T-helper 2 cell treated with Interferon-gamma antibody and Interleukin-4, amounts not matched to agents 5 μg/mL and 100 μg/mL, for 36 hours (primary cell): ENCODE measurements around the gene SRRM1.
"Not testable (repeated sequence)": the region's sequence is repeated elsewhere in the genome, so short reads cannot be mapped to it uniquely, and the experiment has no call there.

Source experiments
- DNase-seq: peaks from one replicate; pipeline ENCODE4 v3.0.0; 2021; ENCODE audit warnings: low spot score
- H3K27ac Mint-ChIP-seq: one replicate; pipeline ENCODE4 v1.8.0; 2021; ENCODE audit warnings: mild to moderate bottlenecking, mixed read lengths
- H3K27me3 Mint-ChIP-seq: one replicate; pipeline ENCODE4 v1.8.0; 2021; ENCODE audit warnings: low read depth, mixed read lengths
- H3K36me3 Mint-ChIP-seq: one replicate; pipeline ENCODE4 v1.8.0; 2021; ENCODE audit warnings: low read depth, mixed read lengths
- H3K4me1 Mint-ChIP-seq: one replicate; pipeline ENCODE4 v1.8.0; 2021; ENCODE audit warnings: low read depth, mixed read lengths
- H3K4me3 Mint-ChIP-seq: one replicate; pipeline ENCODE4 v1.8.0; 2022; ENCODE audit warnings: mild to moderate bottlenecking, moderate library complexity, mixed read lengths
- H3K9me3 Mint-ChIP-seq: one replicate; pipeline ENCODE4 v1.8.0; 2021; ENCODE audit warnings: mixed read lengths

SRRM1 gene

DNA sequence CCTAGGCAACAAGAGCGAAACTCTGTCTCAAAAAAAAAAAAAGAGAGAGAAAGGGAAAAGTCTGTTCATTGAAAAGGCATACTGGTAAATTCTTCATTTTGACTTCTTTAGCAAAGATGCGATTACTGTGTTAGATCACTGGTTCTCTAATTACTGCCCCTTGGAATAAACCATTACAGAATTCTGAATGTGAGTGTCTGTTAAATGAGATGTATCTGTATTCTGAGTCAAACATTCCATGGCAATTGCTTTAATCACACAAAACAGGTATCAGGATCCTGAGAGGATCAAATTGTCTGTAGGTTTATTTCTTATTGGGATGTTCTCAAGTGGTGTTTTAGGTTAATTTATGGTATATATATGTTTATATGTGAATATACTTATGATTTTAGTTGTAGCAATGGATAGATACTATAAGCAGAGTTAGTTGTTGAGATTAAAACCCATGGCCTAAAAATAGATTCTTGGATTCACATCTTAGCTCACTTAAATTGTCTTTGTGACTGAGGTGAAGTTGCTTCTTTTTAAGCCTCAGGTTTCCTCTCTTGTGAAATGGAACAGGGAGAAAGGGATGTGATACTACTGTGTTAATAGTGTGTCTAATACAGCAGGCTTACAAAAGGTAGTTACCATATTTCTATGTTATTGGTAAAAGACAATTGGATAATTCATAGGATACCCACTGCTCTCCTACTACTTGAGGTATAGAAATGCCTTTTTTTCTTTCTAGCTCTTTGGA lies 16.2 kb downstream of the SRRM1 start:
- H3K4me3 Mint-ChIP-seq, result no peak overlapping the region
- no peaks in the 10 kb centered on the region for H3K27me3 Mint-ChIP-seq
- peaks cover 72% of the 10 kb centered on the region for H3K36me3 Mint-ChIP-seq
- no peak overlapping the region for H3K27ac Mint-ChIP-seq
- no peak for DNase-seq
- no peaks in the 10 kb centered on the region for H3K9me3 Mint-ChIP-seq
- H3K4me1 Mint-ChIP-seq, result peaks cover 18% of the 10 kb centered on the region

DNA sequence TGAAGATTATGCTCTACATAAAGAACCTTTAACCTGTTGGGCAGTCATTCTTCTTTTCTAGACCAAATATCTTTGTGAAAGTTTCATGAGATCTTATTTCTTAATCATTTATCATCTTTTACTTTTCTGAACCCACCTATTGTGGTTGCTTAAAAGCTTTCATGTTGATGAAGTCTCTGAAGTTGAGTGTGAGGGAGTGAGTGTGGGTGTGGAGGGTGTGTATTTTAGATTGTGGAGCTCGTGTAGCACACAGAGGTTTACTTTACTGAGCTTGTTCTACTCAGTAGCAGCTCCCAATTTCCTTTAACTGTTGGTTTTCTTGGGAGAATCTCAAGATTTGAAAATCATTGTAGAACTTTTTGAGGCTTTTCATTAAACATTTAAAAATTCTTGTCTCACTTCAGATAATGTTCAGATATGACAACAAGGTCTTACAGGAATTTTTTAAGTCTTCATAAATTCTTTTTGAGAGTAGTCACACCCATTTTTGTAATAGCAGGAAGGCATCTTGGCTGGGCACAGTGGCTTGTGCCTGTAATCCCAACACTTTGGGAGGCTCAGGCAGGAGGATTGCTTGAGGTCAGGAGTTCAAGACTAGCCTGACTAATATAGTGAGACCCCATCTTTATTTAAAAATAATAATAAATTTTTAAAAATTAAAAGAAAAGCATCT lies 17.0 kb downstream of the SRRM1 start:
- H3K4me3 Mint-ChIP-seq, result no peak overlapping the region
- H3K27ac Mint-ChIP-seq, result no peak overlapping the region

DNA sequence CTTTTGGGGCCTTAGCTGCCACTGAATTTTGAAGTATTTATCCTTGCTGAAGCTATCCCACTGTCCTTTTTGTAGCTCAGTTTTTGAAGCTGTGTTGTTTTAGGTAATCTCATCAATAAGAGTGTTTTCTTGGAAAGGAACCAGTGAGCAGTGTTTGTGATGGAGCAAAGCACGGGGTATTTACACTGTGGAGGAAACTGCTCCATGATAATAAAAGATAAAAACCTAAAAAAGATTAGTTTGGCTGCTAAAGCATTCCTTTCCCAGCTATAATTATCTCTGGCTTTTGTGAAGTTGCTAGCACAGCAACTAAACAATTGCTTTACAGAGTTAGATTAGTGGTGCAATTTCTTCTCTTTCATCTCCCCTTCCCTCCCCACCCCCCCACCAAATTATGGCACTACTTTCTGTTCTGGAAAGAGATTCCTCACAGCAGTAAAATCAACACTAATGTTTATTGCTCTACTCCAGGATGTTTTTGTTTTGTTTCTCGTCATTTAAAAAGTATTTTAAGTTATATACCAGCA lies 21.5 kb downstream of the SRRM1 start:
- no peaks in the 10 kb centered on the region for H3K27me3 Mint-ChIP-seq
- no peak overlapping the region for H3K4me3 Mint-ChIP-seq
- peaks cover 67% of the 10 kb centered on the region for H3K36me3 Mint-ChIP-seq
- H3K4me1 Mint-ChIP-seq, result peaks cover 7% of the 10 kb centered on the region
- no peak for DNase-seq
- no peaks in the 10 kb centered on the region for H3K9me3 Mint-ChIP-seq
- no peak overlapping the region for H3K27ac Mint-ChIP-seq

More for the DNA sequence above, 17.0 kb downstream of the SRRM1 start:
- no peak for DNase-seq
- peaks cover 17% of the 10 kb centered on the region for H3K4me1 Mint-ChIP-seq
- no peaks in the 10 kb centered on the region for H3K27me3 Mint-ChIP-seq
- no peaks in the 10 kb centered on the region for H3K9me3 Mint-ChIP-seq
- H3K36me3 Mint-ChIP-seq, result peaks cover 69% of the 10 kb centered on the region

DNA sequence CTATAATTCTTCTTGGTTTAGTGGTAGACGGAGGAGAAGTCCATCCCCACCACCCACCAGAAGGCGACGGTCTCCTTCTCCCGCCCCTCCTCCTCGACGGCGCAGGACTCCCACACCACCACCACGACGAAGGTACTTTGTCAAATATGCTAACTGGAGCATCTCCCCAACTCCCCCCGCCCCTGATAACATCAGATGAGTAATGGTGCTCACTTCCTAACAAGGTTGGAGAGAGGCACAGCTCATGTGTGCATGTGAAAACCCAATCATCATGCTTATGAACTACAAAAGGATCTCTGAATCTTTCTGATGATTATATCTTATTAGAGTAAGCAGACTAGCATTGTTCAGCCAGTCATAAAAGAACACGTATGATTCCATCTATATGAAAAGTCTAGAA lies 23.7 kb downstream of the SRRM1 start:
- DNase-seq, result no peak
- no peaks in the 10 kb centered on the region for H3K27me3 Mint-ChIP-seq
- H3K9me3 Mint-ChIP-seq, result no peaks in the 10 kb centered on the region
- H3K4me1 Mint-ChIP-seq, result peaks cover 4% of the 10 kb centered on the region
- peaks cover 73% of the 10 kb centered on the region for H3K36me3 Mint-ChIP-seq
- H3K4me3 Mint-ChIP-seq, result no peak overlapping the region
- no peak overlapping the region for H3K27ac Mint-ChIP-seq

DNA sequence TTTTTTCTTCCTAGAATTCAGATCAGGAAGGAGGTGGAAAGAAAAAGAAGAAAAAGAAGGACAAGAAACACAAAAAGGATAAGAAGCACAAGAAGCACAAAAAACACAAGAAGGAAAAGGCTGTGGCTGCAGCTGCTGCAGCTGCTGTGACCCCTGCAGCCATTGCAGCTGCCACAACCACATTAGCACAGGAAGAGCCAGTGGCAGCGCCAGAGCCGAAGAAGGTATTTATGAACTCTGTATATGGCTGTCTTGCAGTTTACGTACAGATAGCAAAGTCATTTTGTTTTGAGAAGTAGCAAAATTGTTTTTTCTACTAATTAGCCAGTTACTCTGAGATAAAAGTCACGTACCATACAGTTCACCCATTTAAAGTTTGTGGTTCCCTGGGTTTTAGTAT lies 28.3 kb downstream of the SRRM1 start:
- not testable (repeated sequence) for H3K9me3 Mint-ChIP-seq, H3K4me1 Mint-ChIP-seq, DNase-seq, H3K27me3 Mint-ChIP-seq, H3K4me3 Mint-ChIP-seq
- H3K27ac Mint-ChIP-seq, result peak overlapping the region; percentile 41
- peaks cover 65% of the 10 kb centered on the region for H3K36me3 Mint-ChIP-seq

DNA sequence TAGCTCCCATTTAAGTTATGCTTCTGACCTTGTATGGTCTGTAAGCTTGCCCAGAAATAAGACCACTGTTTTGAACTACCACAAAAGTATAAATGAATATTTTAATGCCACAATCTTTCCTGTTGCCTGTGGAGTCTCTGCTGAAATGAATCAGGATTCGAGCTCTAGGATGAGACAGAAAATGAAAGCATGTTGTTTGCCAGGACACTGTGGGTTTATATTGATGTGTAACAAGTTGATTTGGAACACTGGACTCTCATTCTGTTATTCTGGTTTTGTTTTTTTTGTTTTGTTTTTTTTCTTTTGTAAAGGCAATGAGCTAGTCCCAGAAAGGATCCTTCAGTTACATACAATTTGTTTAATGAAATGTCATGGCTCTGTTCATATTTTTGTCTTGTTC lies 29.6 kb downstream of the SRRM1 start:
- peak overlapping the region; percentile 49 for H3K27ac Mint-ChIP-seq
- H3K27me3 Mint-ChIP-seq, H3K9me3 Mint-ChIP-seq, H3K4me1 Mint-ChIP-seq, DNase-seq, H3K4me3 Mint-ChIP-seq: not testable (repeated sequence)
- peaks cover 64% of the 10 kb centered on the region for H3K36me3 Mint-ChIP-seq

DNA sequence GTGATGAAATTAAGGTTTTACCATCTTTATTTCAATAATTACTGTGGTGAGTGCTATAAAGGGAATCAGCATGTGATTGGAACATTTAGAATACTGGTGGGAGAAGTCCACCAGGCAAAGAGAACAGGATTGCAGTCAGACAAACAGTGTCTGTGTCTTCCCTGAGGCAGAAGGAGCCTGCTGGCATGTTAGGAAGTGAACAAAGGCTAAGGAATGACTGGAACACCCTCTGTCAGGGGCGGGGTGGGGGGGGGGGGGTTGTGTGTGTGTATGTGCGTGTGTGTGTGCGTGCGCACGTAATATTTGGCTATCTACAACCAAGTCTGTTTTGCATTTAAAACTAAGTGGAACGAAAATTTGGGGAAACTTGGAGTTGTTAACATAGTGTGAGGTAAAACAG lies 30.2 kb downstream of the SRRM1 start:
- Mint-ChIP-seq H3K4me1 (no peaks in the 10 kb centered on the region), H3K36me3 (peaks cover 59% of the 10 kb centered on the region), H3K4me3 (no peak overlapping the region), H3K9me3 (no peaks in the 10 kb centered on the region), H3K27ac (no peak overlapping the region), H3K27me3 (no peaks in the 10 kb centered on the region)
- DNase-seq, result no peak

DNA sequence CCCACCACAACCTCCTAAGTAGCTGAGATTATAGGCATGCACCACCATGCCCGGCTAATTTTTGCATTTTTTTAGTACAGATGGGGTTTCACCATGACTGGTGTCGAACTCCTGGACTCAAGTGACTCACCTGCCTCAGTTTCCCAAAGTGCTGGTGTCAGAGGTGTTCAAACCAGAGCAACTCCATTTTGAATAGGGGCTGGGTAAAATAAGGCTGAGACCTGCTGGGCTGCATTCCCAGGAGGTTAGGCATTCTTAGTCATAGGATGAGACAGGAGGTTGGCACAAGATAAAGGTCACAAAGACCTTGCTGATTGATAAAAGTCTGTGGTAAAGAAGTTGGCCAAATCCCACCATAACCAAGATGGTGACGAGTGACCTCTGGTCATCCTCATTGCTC lies 35.3 kb downstream of the SRRM1 start:
- H3K27ac Mint-ChIP-seq, H3K27me3 Mint-ChIP-seq, H3K9me3 Mint-ChIP-seq, DNase-seq, H3K4me3 Mint-ChIP-seq, H3K4me1 Mint-ChIP-seq: not testable (repeated sequence)
- H3K36me3 Mint-ChIP-seq, result peaks cover 21% of the 10 kb centered on the region

DNA sequence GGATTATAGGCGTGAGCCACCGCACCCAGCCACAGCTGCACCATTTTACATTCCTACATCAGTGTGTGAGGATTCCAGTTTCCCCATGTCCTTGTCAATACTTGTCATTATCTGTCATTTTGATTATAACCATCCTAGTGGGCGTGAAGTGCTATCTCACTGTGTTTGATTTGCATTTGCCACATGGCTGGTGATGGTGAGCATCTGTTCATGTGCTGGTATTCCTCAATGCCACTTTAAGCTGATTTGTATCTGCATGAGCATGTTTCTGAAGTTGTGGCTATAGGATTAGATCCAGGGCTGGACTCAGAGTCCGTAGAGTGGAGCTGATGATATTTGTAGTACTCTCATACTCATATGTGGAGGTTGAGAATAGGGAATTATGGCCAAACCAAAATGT lies 36.6 kb downstream of the SRRM1 start:
- Mint-ChIP-seq H3K4me1 (no peaks in the 10 kb centered on the region), H3K9me3 (no peaks in the 10 kb centered on the region), H3K27me3 (no peaks in the 10 kb centered on the region), H3K27ac (no peak overlapping the region), H3K4me3 (no peak overlapping the region), H3K36me3 (peaks cover 12% of the 10 kb centered on the region)
- DNase-seq, result no peak

DNA sequence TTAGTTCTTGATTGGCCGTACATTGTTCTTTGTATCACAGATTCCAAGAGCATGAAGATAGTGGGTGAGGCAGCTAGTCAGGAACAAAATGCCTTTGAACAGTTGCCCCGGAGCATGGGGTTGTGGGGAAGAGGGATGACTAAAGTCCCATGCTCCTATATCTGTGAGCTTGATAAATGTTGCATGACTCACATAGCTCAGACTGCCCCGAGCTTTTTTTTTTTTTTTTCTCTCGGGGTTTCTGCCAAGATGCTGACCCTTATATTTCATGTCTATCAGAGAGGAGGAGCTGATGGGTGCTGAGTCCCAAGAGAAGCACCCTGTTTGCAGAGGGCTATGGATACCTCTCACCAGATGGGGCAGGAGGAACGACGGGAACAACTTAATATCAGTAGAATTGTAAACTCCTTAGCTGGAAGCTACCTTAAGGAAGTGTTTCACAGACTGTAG lies 40.6 kb downstream of the SRRM1 start:
- no peak for DNase-seq
- Mint-ChIP-seq H3K27me3 (peaks cover 3% of the 10 kb centered on the region), H3K4me3 (no peak overlapping the region), H3K4me1 (no peaks in the 10 kb centered on the region), H3K36me3 (no peaks in the 10 kb centered on the region), H3K9me3 (no peaks in the 10 kb centered on the region), H3K27ac (no peak overlapping the region)

DNA sequence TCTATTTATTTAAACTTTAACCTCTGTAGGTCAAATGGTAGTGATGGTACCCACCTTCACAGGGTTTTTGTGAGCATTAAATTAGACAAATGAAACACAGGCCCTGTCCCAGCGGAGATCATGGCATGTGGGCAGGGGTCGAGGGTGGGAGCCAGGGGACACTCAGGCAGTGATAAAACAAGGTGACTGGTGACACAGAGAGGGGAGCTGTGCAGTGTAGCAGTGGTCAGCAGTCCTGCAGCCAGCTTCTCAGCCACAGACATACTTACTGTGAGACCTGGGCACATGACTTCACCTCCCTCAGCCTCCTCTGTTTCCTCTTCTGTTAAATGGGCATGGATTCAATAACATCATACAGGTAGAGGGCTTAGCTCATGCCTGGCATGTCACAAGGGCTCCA lies 44.9 kb downstream of the SRRM1 start:
- Mint-ChIP-seq H3K27me3 (peaks cover 7% of the 10 kb centered on the region), H3K36me3 (no peaks in the 10 kb centered on the region), H3K4me1 (peaks cover 4% of the 10 kb centered on the region), H3K9me3 (no peaks in the 10 kb centered on the region), H3K27ac (no peak overlapping the region), H3K4me3 (no peak overlapping the region)
- no peak for DNase-seq

DNA sequence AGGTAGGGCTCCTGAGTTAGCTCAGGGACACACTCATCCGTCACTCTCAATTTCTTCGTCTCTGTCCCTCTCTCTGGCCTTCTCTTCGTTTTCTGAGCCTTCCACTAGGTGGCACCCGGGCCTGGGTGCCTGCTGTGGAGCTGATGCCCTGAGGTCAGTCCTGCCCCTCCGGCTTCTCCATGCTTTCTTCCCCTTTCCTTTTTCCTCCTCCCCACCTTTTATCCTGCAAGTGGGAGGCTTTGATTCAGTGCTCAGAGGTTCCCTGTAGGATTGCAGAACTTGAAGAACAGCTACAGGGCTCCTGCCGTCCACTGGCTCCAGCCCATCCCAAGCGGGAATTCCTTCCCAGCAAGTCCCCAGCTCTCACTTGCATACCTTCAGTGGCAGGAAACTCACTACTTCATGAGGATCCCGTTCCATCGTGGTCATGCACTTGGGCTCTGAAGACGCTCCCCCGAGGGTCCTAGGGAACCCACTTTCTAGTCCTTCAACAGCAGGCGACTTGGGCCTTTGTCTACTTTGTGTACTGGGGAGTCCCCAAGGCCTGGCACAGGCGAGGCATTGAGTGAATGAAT lies 45.6 kb downstream of the SRRM1 start:
- Mint-ChIP-seq H3K9me3 (no peaks in the 10 kb centered on the region), H3K27me3 (peaks cover 7% of the 10 kb centered on the region), H3K27ac (no peak overlapping the region), H3K4me1 (peaks cover 4% of the 10 kb centered on the region), H3K4me3 (no peak overlapping the region), H3K36me3 (no peaks in the 10 kb centered on the region)
- DNase-seq, result peak; percentile 35

DNA sequence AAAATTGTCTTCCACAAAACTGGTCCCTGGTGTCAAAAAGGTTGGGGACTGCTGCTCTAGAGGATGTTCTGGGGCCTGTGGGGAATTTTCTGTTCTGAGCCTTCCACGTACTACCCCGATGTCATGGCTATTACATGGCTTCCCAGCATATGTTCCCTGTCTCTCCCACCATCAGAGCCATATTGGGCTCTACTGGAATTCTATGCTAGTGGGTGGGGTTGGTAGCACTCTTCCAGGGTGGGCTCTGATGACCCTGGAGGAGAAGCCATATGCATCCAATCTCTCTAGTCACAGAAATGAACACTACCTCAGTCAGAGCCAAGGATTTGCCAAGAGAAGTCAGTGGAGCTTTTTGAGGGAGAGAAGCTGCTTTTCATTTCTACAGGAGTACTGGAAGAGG lies 47.9 kb downstream of the SRRM1 start:
- Mint-ChIP-seq H3K27ac (no peak overlapping the region), H3K4me1 (peaks cover 13% of the 10 kb centered on the region), H3K4me3 (no peak overlapping the region), H3K27me3 (peaks cover 7% of the 10 kb centered on the region), H3K36me3 (no peaks in the 10 kb centered on the region), H3K9me3 (no peaks in the 10 kb centered on the region)
- no peak for DNase-seq

DNA sequence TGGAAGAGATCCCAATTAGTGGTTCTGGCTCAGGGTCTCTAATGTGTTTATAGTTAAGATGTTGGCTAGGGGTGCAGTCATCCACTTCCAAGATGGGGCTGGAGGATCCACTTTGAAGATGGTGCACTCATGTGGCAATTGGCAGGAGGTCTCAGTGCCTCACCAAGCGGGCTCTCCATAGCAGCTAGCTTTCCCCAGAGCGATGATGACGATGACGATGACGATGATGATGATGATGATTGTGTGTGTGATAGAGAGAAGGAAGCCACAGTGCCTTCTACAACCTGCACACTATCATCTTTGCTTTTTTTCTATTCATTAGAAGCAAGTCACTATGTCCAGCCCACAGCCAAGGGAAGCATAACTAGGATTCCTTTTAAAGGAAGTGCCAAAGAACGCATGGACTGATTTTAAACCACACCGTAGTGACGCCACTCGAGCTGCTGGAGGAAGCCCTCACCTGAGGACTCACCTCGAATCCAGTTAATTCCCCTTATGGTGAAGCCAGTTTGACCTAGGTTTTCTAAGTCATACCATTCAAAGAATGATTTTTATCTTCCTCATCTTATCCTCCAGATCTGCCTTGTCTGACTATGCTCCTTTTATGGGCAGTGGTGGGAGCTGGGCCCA lies 49.4 kb downstream of the SRRM1 start:
- Mint-ChIP-seq H3K27me3 (peaks cover 7% of the 10 kb centered on the region), H3K27ac (peak overlapping the region; percentile 7), H3K4me1 (peaks cover 17% of the 10 kb centered on the region), H3K4me3 (no peak overlapping the region), H3K9me3 (no peaks in the 10 kb centered on the region), H3K36me3 (no peaks in the 10 kb centered on the region)
- no peak for DNase-seq
